GM19043 (cell line): ENCODE measurements around the gene F10.

Experiments used
- ATAC-seq: cut with Tn5 transposase; IDR thresholded peaks from one replicate; pipeline ENCODE4 v1.9.1; 2021; ENCODE audit warnings: low read depth; ENCODE audit not compliant: unreplicated experiment

Gene F10

DNA sequence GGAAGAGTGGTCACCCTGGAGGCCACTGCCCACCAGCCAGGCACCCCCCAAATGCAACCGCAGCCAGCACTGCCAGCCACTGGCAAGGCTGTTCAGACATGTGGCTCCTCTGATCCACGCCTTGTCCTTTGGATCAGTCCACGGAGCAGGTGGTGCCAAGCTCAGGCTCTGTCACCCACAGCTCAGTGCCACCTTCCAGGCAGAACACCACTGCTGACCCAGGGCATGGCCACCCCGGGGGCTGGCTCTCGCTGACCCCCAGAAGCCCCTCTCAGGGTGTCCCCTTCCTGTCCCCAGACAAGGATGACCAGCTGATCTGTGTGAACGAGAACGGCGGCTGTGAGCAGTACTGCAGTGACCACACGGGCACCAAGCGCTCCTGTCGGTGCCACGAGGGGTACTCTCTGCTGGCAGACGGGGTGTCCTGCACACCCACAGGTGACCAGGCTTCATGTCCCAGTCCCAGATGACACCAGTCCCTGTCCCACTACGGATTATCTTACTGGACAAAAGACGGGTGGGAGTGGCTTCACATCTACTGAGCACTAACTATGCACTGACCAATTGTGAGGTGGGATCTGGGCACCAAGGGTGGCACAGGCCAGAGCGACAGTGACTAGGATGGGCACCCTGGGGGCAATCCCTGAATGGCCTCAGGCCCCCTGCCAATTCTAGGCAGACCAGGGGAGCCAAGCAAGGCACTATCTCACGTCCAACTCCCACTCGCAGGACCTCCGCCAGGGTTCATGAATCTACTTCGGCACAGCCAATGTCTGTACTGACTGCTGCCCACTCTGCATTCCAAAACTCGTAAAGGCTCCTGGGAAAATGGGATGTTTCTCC lies 7.0 kb upstream of the F10 start:
- ATAC-seq = no peak

DNA sequence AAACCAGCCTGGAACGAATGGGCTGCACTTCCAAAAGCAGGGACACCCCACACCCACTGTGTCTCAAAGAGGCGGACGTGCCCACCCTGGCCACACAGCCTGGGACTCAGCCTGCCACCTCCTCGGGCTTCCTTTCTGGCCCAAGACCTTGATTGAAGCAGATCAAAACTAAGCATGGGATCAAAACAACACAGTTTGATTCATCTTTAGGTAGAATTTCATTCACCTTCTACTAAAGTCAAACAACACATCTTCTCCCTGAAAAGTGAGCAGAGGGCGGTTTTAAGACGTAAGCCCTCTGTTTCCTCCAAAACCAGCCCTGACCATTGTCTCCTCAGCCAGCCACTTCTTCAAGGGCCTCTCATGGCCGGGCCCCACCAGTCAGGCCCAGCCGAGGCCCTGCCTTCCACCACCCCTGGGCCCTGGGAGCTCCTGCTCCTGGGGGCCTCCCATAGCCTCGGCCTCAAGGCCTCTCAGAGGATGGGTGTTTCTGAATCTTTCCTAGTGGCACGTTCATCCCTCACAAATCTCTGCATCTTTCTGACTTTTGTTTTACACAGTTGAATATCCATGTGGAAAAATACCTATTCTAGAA lies 6.3 kb upstream of the F10 start:
- no peak for ATAC-seq

DNA sequence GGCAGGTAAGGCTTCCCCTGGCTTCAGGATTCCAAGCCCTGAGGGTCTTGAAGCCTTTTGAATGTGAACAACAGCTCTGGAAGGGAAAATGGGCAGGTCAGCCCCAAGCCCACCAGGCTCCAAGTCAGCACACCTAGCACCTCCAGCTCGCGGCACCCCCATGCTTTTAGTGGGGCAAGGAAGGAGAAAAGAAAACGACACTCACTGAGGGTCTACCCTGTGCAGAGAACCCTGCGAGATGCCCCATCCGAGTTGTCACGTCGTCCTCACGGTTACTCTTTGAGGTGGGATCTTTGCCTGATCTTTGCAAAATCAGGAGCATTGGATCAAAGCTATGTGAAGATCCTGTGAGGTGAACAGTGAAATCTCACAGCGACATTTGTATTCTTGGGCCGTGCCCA lies 5.7 kb upstream of the F10 start:
- no peak for ATAC-seq

DNA sequence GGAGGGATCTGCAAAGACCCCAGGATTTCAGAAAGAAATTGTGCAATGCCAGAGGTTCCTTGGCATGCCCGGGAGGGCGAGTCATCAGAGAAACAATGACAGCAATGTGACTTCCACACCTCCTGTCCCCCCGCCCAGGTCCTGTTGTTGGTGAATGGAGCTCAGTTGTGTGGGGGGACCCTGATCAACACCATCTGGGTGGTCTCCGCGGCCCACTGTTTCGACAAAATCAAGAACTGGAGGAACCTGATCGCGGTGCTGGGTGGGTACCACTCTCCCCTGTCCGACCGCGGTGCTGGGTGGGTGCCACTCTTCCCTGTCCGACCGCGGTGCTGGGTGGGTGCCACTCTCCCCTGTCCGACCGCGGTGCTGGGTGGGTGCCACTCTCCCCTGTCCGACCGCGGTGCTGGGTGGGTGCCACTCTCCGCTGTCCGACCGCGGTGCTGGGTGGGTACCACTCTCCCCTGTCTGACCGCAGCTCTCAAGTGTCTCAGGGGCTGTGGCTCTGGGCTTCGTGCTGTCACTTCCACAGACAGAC lies 5.2 kb upstream of the F10 start:
- no peak for ATAC-seq

DNA sequence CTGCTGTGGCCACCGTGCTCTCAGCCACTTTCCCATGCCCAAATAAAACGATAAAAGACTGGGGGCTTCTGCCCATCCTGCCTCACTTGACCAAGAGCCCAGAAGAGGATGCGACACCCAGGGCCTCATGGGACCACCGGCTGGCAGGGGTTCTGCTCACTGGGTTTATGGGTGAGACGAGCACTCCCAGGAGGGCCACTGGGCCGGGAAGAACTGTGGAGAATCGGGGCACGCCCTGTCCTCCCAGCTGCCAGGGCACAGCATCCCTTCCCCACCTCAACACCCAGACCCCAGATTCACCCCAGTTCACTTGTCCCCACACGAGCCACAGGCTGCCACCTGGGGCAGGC lies 4.7 kb upstream of the F10 start:
- ATAC-seq = no peak

DNA sequence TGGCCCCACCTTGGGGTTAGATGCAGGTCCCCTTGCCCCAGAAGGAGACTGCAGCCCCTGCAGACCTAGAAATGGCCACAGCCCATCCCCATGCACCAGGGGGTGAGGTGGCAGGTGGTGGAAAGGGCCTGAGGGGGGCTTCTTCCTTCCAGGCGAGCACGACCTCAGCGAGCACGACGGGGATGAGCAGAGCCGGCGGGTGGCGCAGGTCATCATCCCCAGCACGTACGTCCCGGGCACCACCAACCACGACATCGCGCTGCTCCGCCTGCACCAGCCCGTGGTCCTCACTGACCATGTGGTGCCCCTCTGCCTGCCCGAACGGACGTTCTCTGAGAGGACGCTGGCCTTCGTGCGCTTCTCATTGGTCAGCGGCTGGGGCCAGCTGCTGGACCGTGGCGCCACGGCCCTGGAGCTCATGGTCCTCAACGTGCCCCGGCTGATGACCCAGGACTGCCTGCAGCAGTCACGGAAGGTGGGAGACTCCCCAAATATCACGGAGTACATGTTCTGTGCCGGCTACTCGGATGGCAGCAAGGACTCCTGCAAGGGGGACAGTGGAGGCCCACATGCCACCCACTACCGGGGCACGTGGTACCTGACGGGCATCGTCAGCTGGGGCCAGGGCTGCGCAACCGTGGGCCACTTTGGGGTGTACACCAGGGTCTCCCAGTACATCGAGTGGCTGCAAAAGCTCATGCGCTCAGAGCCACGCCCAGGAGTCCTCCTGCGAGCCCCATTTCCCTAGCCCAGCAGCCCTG lies 4.2 kb upstream of the F10 start:
- ATAC-seq = no peak

DNA sequence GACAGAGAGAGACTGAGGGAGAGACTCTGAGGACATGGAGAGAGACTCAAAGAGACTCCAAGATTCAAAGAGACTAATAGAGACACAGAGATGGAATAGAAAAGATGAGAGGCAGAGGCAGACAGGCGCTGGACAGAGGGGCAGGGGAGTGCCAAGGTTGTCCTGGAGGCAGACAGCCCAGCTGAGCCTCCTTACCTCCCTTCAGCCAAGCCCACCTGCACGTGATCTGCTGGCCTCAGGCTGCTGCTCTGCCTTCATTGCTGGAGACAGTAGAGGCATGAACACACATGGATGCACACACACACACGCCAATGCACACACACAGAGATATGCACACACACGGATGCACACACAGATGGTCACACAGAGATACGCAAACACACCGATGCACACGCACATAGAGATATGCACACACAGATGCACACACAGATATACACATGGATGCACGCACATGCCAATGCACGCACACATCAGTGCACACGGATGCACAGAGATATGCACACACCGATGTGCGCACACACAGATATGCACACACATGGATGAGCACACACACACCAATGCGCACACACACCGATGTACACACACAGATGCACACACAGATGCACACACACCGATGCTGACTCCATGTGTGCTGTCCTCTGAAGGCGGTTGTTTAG lies 3.3 kb upstream of the F10 start:
- no peak for ATAC-seq

DNA sequence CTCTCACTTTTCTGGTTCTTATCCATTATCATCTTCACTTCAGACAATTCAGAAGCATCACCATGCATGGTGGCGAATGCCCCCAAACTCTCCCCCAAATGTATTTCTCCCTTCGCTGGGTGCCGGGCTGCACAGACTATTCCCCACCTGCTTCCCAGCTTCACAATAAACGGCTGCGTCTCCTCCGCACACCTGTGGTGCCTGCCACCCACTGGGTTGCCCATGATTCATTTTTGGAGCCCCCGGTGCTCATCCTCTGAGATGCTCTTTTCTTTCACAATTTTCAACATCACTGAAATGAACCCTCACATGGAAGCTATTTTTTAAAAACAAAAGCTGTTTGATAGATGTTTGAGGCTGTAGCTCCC lies 2.8 kb upstream of the F10 start:
- ATAC-seq = no peak

DNA sequence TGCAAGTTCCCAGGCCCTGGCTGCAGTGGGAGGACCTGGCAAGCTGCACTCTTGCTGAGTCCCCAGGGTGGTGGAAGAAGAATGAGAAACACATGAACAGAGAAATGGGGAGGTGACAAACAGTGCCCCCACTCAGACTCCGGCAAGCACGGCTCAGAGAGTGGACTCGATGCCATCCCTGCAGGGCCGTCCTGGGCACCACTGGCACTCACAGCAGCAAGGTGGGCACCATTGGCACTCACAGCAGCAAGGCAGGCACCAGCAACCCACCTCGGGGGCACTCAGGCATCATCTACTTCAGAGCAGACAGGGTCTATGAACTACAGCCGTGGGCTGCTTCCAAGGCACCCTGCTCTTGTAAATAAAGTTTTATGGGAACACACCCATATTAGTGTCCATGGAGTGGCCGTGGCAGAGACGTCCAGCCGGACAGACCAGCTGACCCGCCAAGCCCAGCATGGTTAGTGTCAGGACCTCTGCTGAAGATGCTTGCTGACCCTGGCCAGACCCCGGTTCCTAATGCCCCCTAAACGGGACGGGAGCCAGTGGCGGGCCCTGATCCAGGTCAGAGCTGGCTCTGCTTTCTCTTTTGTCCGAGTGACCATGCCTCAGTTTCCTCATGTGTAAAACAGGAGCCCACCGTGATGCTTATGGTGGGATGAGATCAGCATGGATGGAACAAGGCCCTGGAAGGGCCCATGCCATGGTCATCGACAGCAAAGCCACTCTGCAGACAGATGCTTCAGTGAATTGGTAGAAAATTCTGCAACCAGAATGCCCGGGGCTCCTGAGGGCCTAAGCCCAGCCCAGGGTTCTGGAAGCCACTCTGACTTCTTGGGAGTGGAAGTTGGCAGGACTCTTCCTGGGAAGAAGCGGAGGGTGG lies 2.1 kb upstream of the F10 start:
- ATAC-seq = no peak

DNA sequence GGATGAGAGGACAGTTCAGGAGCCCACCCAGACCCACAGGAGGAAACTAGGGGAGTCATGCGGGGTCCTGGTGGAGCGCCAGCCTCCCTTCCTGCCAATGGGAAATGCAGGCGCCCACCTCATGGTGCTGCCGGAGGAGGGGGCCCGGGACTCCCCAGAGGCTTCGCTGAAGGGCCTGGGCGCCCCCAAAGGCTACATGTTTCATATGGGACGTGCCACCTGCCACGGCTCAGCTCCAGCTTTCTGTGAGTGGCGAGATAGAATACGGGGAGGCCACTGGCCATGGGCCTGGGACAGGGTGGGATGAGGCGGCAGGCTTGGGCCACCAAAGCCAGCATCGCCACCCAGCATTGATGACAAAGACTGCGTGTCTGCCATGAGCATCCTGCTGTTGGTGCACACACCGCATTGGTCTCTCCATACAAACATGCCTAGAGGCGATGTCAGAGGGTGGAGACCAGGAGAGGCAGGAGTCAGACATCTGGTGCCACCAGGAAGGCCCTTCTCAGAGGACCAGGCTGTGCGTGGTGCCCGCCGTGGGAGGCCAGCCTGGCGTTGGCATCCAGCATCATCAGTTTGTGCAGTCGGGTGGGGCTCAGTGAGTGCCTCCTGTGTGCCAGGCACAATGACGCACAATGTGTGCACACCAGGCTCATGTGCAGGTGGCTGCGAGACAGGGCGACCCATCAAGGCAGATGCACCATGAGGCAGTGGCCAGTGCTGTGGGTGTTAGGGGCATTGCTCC lies 1.2 kb upstream of the F10 start:
- ATAC-seq = no peak

DNA sequence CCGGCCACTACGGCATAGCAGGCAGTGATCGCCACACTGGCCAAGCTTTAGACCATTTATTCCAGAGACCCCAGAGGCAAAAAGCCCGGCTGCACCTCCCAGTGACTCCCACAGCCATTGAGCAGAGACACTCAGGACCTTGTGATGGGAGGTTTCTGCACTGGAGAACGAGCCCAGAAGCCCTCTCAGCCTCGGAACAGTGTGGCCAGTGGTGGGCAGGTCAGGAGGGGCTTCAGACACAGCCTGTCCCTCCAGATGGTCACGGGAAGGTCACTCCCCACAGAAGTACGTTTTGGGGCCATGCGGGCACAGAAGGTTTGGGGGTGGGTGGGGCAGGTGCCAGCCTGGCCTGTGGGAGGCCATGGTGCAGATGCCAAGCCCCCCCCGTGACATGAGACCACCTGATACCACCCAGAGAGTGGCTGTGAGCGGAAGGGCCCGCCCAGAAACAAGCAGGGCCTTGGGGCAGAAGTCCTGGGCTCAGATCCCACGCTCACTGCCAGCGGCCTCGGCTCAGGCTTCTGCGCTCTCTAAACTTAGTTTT lies 599 bp upstream of the F10 start:
- no peak for ATAC-seq

DNA sequence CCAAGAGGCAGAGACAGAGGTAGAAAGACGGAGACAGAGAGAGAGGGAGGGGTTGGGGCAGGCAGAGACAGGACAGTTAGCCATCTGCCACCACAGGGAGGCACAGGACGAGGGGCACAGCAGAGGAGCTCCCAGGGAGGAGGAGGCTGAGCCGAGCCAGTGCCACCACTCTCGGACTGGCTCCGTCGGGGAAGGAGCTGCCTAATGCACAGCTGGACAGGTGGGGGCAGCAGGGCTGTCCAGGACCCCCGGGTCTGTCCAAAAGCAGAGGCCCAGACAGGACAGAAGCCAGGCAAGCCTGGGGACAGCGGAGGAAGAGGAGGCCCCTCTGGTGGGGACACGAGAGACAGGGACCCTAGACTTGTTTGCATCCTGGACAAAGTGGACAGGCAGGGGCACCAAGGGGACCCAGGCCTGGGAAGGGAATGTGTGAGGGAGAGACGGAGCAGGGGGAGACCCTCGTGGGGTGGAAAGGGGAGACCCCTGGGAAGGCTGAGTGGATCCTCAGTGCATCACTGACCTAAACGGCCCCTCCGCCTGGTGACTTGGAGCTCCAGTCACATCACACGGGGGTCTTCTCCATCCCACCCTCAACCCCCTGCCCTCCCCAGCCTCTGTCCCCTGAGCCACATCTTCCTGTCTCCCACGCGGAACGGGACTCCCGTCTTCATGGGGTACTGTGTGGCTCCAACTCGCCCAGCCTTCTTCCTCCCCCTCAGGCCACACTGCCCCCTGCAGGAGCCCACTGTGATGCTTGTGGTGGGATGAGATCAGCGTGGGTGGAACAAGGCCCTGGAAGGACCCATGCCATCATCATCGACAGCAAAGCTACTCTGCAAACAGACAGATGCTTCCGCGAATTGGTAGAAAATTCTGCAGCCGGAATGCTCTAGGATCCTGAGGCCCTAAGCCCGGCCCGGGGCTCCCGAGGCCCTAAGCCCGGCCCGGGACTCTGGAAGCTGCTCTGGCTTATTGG lies 915 bp downstream of the F10 start:
- ATAC-seq = no peak

DNA sequence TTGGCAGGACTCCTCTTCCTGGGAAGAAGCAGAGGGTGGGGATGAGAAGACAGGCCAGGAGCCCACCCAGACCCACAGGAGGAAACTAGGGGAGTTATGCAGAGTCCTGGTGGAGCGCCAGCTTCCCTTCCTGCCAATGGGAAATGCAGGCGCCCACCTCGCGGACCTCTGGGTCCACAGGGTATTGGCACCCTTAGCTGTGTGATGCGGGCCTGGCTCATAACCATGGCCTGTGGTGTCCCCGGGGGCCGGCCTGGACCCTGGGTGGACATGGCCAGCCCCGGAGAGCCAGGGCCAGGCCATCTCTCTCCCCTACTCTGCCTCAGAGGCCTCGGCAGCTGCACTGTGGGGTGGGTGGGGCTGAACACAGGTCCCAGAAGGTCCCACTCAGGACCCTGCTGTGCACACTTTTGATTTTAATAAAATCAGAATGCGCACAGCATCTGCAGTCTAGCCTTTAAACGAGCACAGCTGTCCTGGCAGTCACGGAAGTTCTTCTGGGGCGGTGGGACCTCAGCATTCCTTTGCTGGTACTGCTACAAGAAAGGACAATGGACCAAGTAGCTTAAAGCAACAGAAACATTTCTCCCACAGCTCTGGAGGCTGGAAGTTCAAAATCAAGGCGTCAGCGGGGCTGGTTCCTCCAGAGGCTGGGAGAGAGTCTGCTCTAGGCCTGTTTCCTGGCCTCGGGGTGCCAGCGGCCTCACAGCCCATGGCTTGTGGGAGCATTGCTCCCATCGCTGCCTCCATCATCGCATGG lies 1.8 kb downstream of the F10 start:
- ATAC-seq = no peak

DNA sequence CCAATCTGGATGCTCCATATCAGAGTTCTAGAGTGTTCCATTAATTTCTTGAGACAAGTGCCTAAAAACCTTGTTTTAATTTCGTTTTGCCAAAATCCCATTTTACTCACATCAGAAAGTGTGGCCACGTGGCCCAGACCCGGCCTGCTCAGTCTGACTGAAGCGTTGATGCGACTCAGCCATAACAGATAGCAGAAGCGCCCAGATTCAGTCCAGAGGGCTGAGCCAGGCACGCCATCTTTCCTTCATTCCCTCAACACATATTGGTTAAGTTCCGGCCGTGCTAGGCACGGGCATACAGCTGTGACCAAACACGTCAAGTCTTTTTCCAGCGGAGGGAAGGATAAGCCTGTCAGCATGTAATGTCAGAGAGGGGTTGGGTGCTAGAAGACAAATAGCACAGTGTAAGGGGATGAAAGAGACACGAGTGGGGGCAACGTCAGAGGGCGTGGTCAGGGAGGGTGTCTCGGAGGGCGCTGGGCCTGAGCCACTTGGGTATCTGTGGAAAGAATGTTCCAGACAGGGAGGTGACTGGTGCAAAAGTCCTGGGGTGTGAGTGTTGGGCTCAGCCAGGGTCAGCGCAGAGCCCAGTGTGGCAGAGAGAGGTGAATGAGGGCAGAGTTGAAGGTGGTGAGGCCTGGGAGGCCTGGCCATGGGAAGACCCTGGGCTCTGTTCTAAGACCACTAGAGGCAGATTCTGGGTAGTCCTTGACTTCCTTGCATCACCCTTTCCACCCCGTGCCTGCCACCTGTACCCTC lies 3.1 kb downstream of the F10 start:
- no peak for ATAC-seq

DNA sequence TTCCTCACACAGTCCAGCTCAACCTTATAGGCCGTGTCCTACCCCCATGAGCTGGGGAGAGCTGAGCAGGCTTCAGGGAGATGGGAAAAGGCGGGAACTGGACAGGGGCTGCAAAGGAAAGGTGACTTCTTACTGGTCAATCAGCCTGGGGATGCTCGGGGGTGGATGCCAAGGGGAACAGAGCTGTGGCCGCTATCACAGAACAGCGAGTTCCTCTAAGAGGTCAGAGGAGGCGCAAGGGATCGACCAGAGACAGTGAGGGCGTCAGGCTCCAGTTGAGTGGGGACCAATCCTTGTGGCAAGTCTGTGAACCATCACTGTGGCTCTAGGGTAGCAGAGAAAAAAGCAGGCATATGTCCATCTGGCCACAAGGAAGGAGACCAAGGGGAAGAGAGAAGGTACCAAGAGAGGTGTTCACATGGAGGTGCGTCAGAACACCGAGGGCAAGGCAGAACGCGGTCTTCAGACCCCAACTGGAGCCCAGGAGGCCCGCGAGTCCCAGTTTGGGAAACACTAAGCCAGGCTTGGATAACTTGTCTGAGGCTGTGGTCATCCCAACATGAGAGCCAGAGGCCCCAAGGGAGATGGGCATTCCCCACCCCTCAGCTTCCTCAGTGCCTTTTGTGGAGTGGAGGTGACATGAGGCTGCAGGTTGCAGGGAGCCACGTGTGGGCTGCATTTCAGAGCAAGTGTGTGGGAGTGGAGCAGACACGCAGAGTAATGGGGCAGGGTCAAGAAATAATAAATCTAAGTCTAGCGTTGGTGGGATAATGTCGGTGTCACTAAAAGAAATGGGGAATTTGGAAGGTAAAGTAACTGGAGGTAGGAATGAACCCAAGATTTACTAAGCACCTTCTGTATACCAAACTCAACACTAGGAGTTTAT lies 3.9 kb downstream of the F10 start:
- ATAC-seq = no peak

DNA sequence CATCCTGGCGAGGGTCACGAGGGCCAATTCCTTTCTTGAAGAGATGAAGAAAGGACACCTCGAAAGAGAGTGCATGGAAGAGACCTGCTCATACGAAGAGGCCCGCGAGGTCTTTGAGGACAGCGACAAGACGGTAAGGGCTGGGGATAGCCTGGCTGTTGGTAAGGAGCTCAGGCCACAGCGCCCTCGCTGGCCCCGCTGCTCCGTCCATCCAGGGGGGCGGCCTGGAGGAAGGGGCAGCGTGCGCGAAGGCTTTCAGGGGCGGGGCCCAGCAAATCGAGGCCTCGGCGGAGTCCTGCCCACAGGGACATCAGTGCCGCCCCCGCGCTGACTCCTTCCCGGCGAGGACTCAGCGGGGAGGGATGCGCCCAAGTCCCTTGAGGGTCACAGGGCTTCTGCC lies 6.9 kb downstream of the F10 start:
- no peak for ATAC-seq
